Keratinocyte (primary cell): ENCODE results near the gene SORBS1.

Experiments
- EZH2 ChIP-seq: IDR thresholded peaks from one replicate; pipeline ENCODE4 v1.6.1; 2012; ENCODE audit warnings: inconsistent platforms, mild to moderate bottlenecking, low read length, moderate library complexity
- TF ChIP-seq, protein P1 (sequence below), 3 experiments: IDR thresholded peaks in 1 of 3; conservative IDR thresholded peaks in 1 of 3; optimal IDR thresholded peaks in 1 of 3; 2 replicates in 2 of 3; 3 replicates in 1 of 3; pipeline versions ENCODE3 to v1.5.1; 2011; ENCODE audit warnings: low read length in 3 of 3, mild to moderate bottlenecking in 3 of 3, moderate library complexity in 2 of 3, control low read depth in 1 of 3, inconsistent platforms in 1 of 3; ENCODE audit not compliant: insufficient read depth in 2 of 3; ENCODE audit errors: extremely low read depth in 1 of 3

- TF ChIP-seq, protein P1, sequence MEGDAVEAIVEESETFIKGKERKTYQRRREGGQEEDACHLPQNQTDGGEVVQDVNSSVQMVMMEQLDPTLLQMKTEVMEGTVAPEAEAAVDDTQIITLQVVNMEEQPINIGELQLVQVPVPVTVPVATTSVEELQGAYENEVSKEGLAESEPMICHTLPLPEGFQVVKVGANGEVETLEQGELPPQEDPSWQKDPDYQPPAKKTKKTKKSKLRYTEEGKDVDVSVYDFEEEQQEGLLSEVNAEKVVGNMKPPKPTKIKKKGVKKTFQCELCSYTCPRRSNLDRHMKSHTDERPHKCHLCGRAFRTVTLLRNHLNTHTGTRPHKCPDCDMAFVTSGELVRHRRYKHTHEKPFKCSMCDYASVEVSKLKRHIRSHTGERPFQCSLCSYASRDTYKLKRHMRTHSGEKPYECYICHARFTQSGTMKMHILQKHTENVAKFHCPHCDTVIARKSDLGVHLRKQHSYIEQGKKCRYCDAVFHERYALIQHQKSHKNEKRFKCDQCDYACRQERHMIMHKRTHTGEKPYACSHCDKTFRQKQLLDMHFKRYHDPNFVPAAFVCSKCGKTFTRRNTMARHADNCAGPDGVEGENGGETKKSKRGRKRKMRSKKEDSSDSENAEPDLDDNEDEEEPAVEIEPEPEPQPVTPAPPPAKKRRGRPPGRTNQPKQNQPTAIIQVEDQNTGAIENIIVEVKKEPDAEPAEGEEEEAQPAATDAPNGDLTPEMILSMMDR (optimal IDR thresholded peaks at IDR 0.05 in 1 of 3, IDR thresholded peaks at IDR 0.05 in 1 of 3, conservative IDR thresholded peaks at IDR 0.05 in 1 of 3; ENCODE audit: extremely low read depth in 1 of 3, insufficient read depth in 2 of 3, low read length in 3 of 3) = no peak
- no peak for TF ChIP-seq EZH2
These were observed 151.9 kb downstream of the SORBS1 start for GRCh38 chr10:95408983-95409873.
